ENCODE measurements around the gene PTDSS2.
"Not testable (repeated sequence)": the region's sequence is repeated elsewhere in the genome, so short reads cannot be mapped to it uniquely, and the experiment has no call there.

Gene PTDSS2

GRCh38 chr11:468493-468892, 18.4 kb downstream of the PTDSS2 start:
- DNase-seq (ENCODE audit: low read depth): no peak

GRCh38 chr11:469026-469683, 19.1 kb downstream of the PTDSS2 start:
- not testable (repeated sequence) for DNase-seq (ENCODE audit: low read depth)

GRCh38 chr11:469684-470560, 19.8 kb downstream of the PTDSS2 start:
- no peak for DNase-seq (ENCODE audit: low read depth)

GRCh38 chr11:471468-472145, 21.5 kb downstream of the PTDSS2 start:
- DNase-seq (ENCODE audit: low read depth): no peak

- DNase-seq (ENCODE audit: low read depth): no peak
Observed at GRCh38 chr11:472272-472671, 22.2 kb downstream of the PTDSS2 start.

- DNase-seq (ENCODE audit: low read depth): no peak
Observed at GRCh38 chr11:472816-473215, 22.7 kb downstream of the PTDSS2 start.

- no peak for DNase-seq (ENCODE audit: low read depth)
Observed at GRCh38 chr11:473415-473814, 23.3 kb downstream of the PTDSS2 start.

- DNase-seq (ENCODE audit: low read depth): no peak
Observed at GRCh38 chr11:473962-474785, 24.1 kb downstream of the PTDSS2 start.

- no peak for DNase-seq (ENCODE audit: low read depth)
Observed at GRCh38 chr11:474914-475506, 24.9 kb downstream of the PTDSS2 start.

GRCh38 chr11:475941-476340, 25.9 kb downstream of the PTDSS2 start:
- DNase-seq (ENCODE audit: low read depth): no peak

GRCh38 chr11:476416-476815, 26.3 kb downstream of the PTDSS2 start:
- DNase-seq (ENCODE audit: low read depth): no peak

GRCh38 chr11:477052-477715, 27.1 kb downstream of the PTDSS2 start:
- DNase-seq (ENCODE audit: low read depth): no peak

GRCh38 chr11:479311-479710, 29.2 kb downstream of the PTDSS2 start:
- DNase-seq (ENCODE audit: low read depth): no peak

GRCh38 chr11:484616-485015, 34.5 kb downstream of the PTDSS2 start:
- DNase-seq (ENCODE audit: low read depth): no peak

GRCh38 chr11:486189-486588, 36.1 kb downstream of the PTDSS2 start:
- no peak for DNase-seq (ENCODE audit: low read depth)

GRCh38 chr11:487571-488021, 37.5 kb downstream of the PTDSS2 start:
- no peak for DNase-seq (ENCODE audit: low read depth)

GRCh38 chr11:488062-488461, 38.0 kb downstream of the PTDSS2 start:
- no peak for DNase-seq (ENCODE audit: low read depth)

- DNase-seq (ENCODE audit: low read depth): no peak
Observed at GRCh38 chr11:488579-488978, 38.5 kb downstream of the PTDSS2 start.

- no peak for DNase-seq (ENCODE audit: low read depth)
Observed at GRCh38 chr11:488992-489391, 38.9 kb downstream of the PTDSS2 start.

- no peak for DNase-seq (ENCODE audit: low read depth)
Observed at GRCh38 chr11:489610-490185, 39.6 kb downstream of the PTDSS2 start.

All from stimulated activated CD8-positive, alpha-beta memory T cell treated with anti-CD3 and anti-CD28 coated beads, Interleukin-7, amount 100 ng/mL, for 24 hours (primary cell).